Endothelial cell of umbilical vein (primary cell): ENCODE measurements around the gene SERPINB11. TPM values are rescaled to one million over a fixed set of nuclear protein-coding genes. Genes with fewer than 3 reads are reported as not detected.

ENCODE experiments used
- BruUV-seq: library from RNA; stranded (reverse); fragments of 400-500 nt; replicated peaks from 2 replicates; lab custom pipeline; 2021; lab: Mats Ljungman, UMichigan
- CTCF ChIA-PET: fragments of 300-600, 350-600 bp; sonication (Branson Sonifier 250); formaldehyde crosslinking; loops from one replicate; lab custom pipeline; 2021; ENCODE audit warnings: antibody characterized with exemption, inconsistent platforms; lab: Charles Lee
- POLR2A ChIA-PET: fragments of 300-600, 350-600 bp; sonication (Branson Sonifier 250); formaldehyde crosslinking; loops from one replicate; lab custom pipeline; 2021; ENCODE audit warnings: antibody characterized with exemption, inconsistent platforms; lab: Charles Lee
- DNase-seq: peaks from one replicate; pipeline ENCODE4 v3.0.0-alpha.2; 2011; ENCODE audit warnings: low read depth, low spot score
- FAIRE-seq: peaks from 2 replicates; lab custom pipeline; 2011; peaks lifted over from hg19 to GRCh38; lab: Jason Lieb, UNC
- H2AFZ ChIP-seq: 2 replicates; pipeline ENCODE4 v1.6.0; 2012; ENCODE audit warnings: low read depth, low read length, control low read depth, inconsistent platforms
- H3K27ac ChIP-seq: 2 replicates; pipeline ENCODE4 v1.5.1; 2011; ENCODE audit warnings: low read depth, mild to moderate bottlenecking, control low read depth, low read length, moderate library complexity; ENCODE audit not compliant: insufficient read depth
- H3K27me3 ChIP-seq, 2 experiments: 2 replicates each; pipeline versions ENCODE4 v1.6.0 to v1.6.1; 2011; ENCODE audit warnings: low read length in 2 of 2, mixed read lengths in 1 of 2; ENCODE audit not compliant: control insufficient read depth in 2 of 2, insufficient read depth in 2 of 2
- H3K36me3 ChIP-seq, 2 experiments: 2 replicates in 1 of 2; 3 replicates in 1 of 2; pipeline ENCODE4 v1.5.1; 2011; ENCODE audit warnings: low read length in 2 of 2, mild to moderate bottlenecking in 1 of 2, moderate library complexity in 1 of 2; ENCODE audit not compliant: control insufficient read depth in 2 of 2, insufficient read depth in 2 of 2; ENCODE audit errors: extremely low read depth in 1 of 2
- H3K4me1 ChIP-seq: 3 replicates; pipeline ENCODE4 v1.5.1; 2011; ENCODE audit warnings: mild to moderate bottlenecking, low read length; ENCODE audit not compliant: control insufficient read depth, insufficient read depth; ENCODE audit errors: extremely low read depth
- H3K4me2 ChIP-seq: 2 replicates; pipeline ENCODE4 v1.6.1; 2011; ENCODE audit warnings: low read length, control low read depth, mixed read lengths; ENCODE audit not compliant: insufficient read depth
- H3K4me3 ChIP-seq, 3 experiments: fragments of 200-600 bp in 1 of 3; sonication (generic), shearing (Covaris generic) in 1 of 3; replicated peaks in 1 of 3; 2 replicates each; pipeline ENCODE4 v1.5.1; 2011 to 2016; ENCODE audit warnings: control low read depth in 3 of 3, low read length in 3 of 3, mild to moderate bottlenecking in 2 of 3, inconsistent platforms in 1 of 3, low read depth in 1 of 3, moderate library complexity in 1 of 3; ENCODE audit not compliant: insufficient read depth in 1 of 3
- H3K79me2 ChIP-seq: 2 replicates; pipeline ENCODE4 v1.6.0; 2012; ENCODE audit warnings: low read length, inconsistent platforms; ENCODE audit not compliant: control insufficient read depth, insufficient read depth
- H3K9ac ChIP-seq: replicated peaks from 2 replicates; pipeline ENCODE3; 2011; ENCODE audit warnings: low read length, control low read depth; ENCODE audit not compliant: insufficient read depth; ENCODE audit errors: extremely low read depth
- H3K9me1 ChIP-seq: replicated peaks from 3 replicates; pipeline ENCODE4 v1.6.0; 2011; ENCODE audit warnings: mild to moderate bottlenecking, low read length; ENCODE audit not compliant: control insufficient read depth, insufficient read depth; ENCODE audit errors: extremely low read depth
- H3K9me3 ChIP-seq: replicated peaks from 2 replicates; pipeline ENCODE4 v1.5.1; 2012; ENCODE audit warnings: low read length, inconsistent platforms; ENCODE audit not compliant: control insufficient read depth, insufficient read depth
- H4K20me1 ChIP-seq: replicated peaks from 2 replicates; pipeline ENCODE3; 2011; ENCODE audit warnings: mild to moderate bottlenecking, low read length; ENCODE audit not compliant: control insufficient read depth, insufficient read depth; ENCODE audit errors: extremely low read depth
- EZH2 ChIP-seq: IDR thresholded peaks from 2 replicates; pipeline ENCODE4 v1.6.1; 2012; ENCODE audit warnings: borderline replicate concordance, low read depth, mild to moderate bottlenecking, moderate library complexity, low read length, inconsistent platforms; ENCODE audit not compliant: severe bottlenecking
- FOS ChIP-seq: IDR thresholded peaks from 2 replicates; pipeline ENCODE4 v1.6.1; 2011; ENCODE audit warnings: mild to moderate bottlenecking, low read length, moderate library complexity, borderline replicate concordance; ENCODE audit not compliant: insufficient read depth
- GATA2 ChIP-seq: IDR thresholded peaks from 2 replicates; pipeline ENCODE4 v1.7.0; 2011; ENCODE audit warnings: low read depth, mild to moderate bottlenecking, moderate library complexity, mixed read lengths, low read length; ENCODE audit not compliant: insufficient read length, insufficient read depth
- JUN ChIP-seq: IDR thresholded peaks from 2 replicates; pipeline ENCODE4 v1.6.1; 2011; ENCODE audit warnings: borderline replicate concordance, low read depth; ENCODE audit not compliant: insufficient read length, insufficient read depth
- MYC ChIP-seq: IDR thresholded peaks from one replicate; pipeline ENCODE4 v1.6.1; 2011; ENCODE audit warnings: mild to moderate bottlenecking, low read depth, low read length
- POLR2A ChIP-seq: IDR thresholded peaks from 2 replicates; pipeline ENCODE4 v1.6.1; 2012; ENCODE audit warnings: low read depth, mild to moderate bottlenecking, control low read depth, low read length
- POLR2AphosphoS5 ChIP-seq: IDR thresholded peaks from 2 replicates; pipeline ENCODE4 v1.6.1; 2012; ENCODE audit warnings: low read depth, mild to moderate bottlenecking, control low read depth, low read length, moderate library complexity; ENCODE audit not compliant: insufficient read depth
- dilution Hi-C: fragments of 300-500 bp; cut with MboI; formaldehyde crosslinking; loops from one replicate; pipeline ENCODE4 v1.15.0; 2019; ENCODE audit warnings: low sequenced_read_pairs; ENCODE audit not compliant: extremely low pct_ligation_motif_present
- intact Hi-C: fragments of 100-400 bp; cut with micrococcal nuclease; formaldehyde crosslinking; loops from one replicate; pipeline ENCODE4 v1.10.0; 2022
- polyA plus RNA-seq, 4 experiments: library from polyadenylated mRNA; depleted of rRNA in 3 of 4; stranded (reverse) in 3 of 4; unstranded in 1 of 4; fragments of >200 nt; gene quantifications; 2 replicates each; pipeline versions ENCODE4 v1.2.1 to v1.2.3, GENCODE V29; 2011 to 2012; ENCODE audit warnings: missing spikeins in 1 of 4
- total RNA-seq: library from RNA; stranded (reverse); gene quantifications from 2 replicates; pipeline ENCODE4 v1.2.3, GENCODE V29; 2021
- TF ChIP-seq, protein P1 (sequence below): IDR thresholded peaks from 2 replicates; pipeline ENCODE4 v1.6.1; 2011; ENCODE audit not compliant: insufficient read depth, insufficient read length
- TF ChIP-seq, protein P2 (sequence below), 2 donors: IDR thresholded peaks; 1 replicate in 1 of 2; 2 replicates in 1 of 2; pipeline ENCODE4 v1.5.1; 2011; ENCODE audit warnings: low read length in 2 of 2, mild to moderate bottlenecking in 2 of 2, moderate library complexity in 2 of 2, control low read depth in 1 of 2, inconsistent platforms in 1 of 2, low read depth in 1 of 2; ENCODE audit not compliant: insufficient read depth in 1 of 2; ENCODE audit errors: extremely low read depth in 1 of 2

Gene SERPINB11
- total and polyA plus RNA-seq, 2 donors (not counting 3 experiments of a cell fraction or from before 2014, with no cell fraction given), result not detected

DNA sequence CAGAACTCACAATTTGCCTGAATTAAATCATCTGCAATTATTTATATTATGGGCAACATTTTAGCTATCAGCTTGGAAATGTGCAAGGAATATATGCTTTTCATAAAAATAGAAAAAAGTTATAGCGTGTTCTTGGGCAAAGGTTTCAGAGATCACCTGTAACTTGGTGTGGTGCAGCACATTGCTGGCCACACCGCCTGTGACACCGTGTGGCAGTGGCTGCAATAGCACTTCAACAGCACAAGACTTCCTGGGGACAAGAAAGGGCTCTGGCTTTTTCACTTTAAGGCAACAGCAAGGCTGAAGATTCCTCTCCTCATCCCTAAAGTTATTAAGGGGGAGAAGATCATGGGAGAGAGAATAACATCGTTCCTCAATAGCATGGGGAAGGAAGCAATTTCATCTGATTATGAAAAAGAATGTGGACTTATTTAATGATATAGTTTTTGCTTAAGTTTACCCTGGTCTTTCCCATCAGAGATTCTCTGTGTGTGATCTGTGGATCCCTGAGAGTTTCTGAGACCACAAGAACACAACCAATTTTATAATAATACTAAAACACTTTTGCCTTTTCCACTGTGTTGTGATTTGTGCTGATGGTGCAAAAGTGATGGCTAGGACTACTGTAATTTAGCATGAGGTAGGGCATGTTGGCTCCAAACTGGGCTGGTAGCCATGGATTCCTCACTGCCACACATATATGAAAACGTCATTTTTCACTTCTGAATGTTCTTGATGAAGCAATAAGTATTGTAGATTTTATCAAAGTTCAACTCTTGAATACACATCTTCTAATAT lies 26.0 kb upstream of the SERPINB11 start:
- H3K4me1 ChIP-seq, result no peaks in the 10 kb centered on the region
- H3K9me3 ChIP-seq, result no peaks in the 10 kb centered on the region
- TF ChIP-seq, protein P1, sequence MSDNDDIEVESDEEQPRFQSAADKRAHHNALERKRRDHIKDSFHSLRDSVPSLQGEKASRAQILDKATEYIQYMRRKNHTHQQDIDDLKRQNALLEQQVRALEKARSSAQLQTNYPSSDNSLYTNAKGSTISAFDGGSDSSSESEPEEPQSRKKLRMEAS, result no peak
- TF ChIP-seq POLR2AphosphoS5 (no peak), EZH2 (no peak), FOS (no peak), MYC (no peak), JUN (no peak), POLR2A (no peak), GATA2 (no peak)
- TF ChIP-seq, protein P2, sequence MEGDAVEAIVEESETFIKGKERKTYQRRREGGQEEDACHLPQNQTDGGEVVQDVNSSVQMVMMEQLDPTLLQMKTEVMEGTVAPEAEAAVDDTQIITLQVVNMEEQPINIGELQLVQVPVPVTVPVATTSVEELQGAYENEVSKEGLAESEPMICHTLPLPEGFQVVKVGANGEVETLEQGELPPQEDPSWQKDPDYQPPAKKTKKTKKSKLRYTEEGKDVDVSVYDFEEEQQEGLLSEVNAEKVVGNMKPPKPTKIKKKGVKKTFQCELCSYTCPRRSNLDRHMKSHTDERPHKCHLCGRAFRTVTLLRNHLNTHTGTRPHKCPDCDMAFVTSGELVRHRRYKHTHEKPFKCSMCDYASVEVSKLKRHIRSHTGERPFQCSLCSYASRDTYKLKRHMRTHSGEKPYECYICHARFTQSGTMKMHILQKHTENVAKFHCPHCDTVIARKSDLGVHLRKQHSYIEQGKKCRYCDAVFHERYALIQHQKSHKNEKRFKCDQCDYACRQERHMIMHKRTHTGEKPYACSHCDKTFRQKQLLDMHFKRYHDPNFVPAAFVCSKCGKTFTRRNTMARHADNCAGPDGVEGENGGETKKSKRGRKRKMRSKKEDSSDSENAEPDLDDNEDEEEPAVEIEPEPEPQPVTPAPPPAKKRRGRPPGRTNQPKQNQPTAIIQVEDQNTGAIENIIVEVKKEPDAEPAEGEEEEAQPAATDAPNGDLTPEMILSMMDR (IDR thresholded peaks at IDR 0.05; ENCODE audit: extremely low read depth in 1 of 2, insufficient read depth in 1 of 2, low read depth in 1 of 2, low read length in 2 of 2), result no peak
- no peak for FAIRE-seq
- BruUV-seq, result no TSS peak
- no peak overlapping the region for H3K4me3 ChIP-seq
- no peak overlapping the region for H2AFZ ChIP-seq
- CTCF ChIA-PET, result no interaction called here
- H3K27me3 ChIP-seq, result no peaks in the 10 kb centered on the region
- intact Hi-C loops, result no loop called here
- no peaks in the 10 kb centered on the region for H4K20me1 ChIP-seq
- H3K9me1 ChIP-seq, result no peaks in the 10 kb centered on the region
- no peaks in the 10 kb centered on the region for H3K36me3 ChIP-seq
- POLR2A ChIA-PET, result no interaction called here
- no peak overlapping the region for H3K4me2 ChIP-seq
- no peak overlapping the region for H3K9ac ChIP-seq
- H3K79me2 ChIP-seq, result no peaks in the 10 kb centered on the region
- DNase-seq, result no peak
- H3K27ac ChIP-seq, result no peak overlapping the region
- dilution Hi-C loops, result no loop called here
